K562 (cell line): Measurements from ENCODE around the gene IL1RL1. TPM values are rescaled to one million over a fixed set of nuclear protein-coding genes. Genes with fewer than 3 reads are reported as not detected.

Source experiments
- ATAC-seq: fragments of 200-7000 bp; cut with Tn5 transposase; 3 replicates; pipeline ENCODE4 v1.9.1; 2020; ENCODE audit warnings: moderate library complexity
- BruUV-seq: library from RNA; stranded (reverse); fragments of 400-500 nt; replicated peaks from 2 replicates; lab custom pipeline; 2021; lab: Mats Ljungman, UMichigan
- CTCF ChIA-PET: fragments of 300-600 bp; formaldehyde crosslinking; extraction: SDS; loops from one replicate; lab custom pipeline; 2021; ENCODE audit warnings: low intra/inter-chr PET ratio; lab: Yijun Ruan, JAX
- POLR2A ChIA-PET: fragments of 300-600, 350-650 bp; sonication (Branson Sonifier 250); formaldehyde crosslinking; extraction: SDS; loops from one replicate; lab custom pipeline; 2021; ENCODE audit warnings: antibody characterized with exemption, inconsistent platforms; lab: Yijun Ruan, JAX
- DNase-seq, 4 experiments: peaks; one replicate each; pipeline versions ENCODE4 v3.0.0 to v3.0.0-alpha.2; 2011 to 2018; ENCODE audit warnings: low spot score in 3 of 4, mixed read lengths in 3 of 4; ENCODE audit errors: extremely low read depth in 1 of 4
- FAIRE-seq: peaks from 2 replicates; lab custom pipeline; 2011; peaks lifted over from hg19 to GRCh38; lab: Jason Lieb, UNC
- H2AFZ ChIP-seq: 2 replicates; pipeline ENCODE4 v1.6.0; 2011; ENCODE audit warnings: low read depth, low read length, control low read depth, inconsistent platforms
- H3K27ac ChIP-seq: fragments of 200-600 bp; 3 replicates; pipeline ENCODE4 v1.8.0; 2011; ENCODE audit warnings: low read depth, mild to moderate bottlenecking, control low read depth, inconsistent platforms, low read length, moderate library complexity, mixed read lengths; ENCODE audit errors: extremely low read depth
- H3K27me3 ChIP-seq, 2 experiments: fragments of 300-600 bp in 1 of 2; 2 replicates in 1 of 2; 3 replicates in 1 of 2; pipeline versions ENCODE4 v1.6.0 to v1.8.0; 2011; ENCODE audit warnings: inconsistent platforms in 2 of 2, low read length in 2 of 2, mild to moderate bottlenecking in 1 of 2, mixed read lengths in 1 of 2, moderate library complexity in 1 of 2; ENCODE audit not compliant: control insufficient read depth in 2 of 2, insufficient read depth in 2 of 2
- H3K36me3 ChIP-seq: fragments of 300-600 bp; 3 replicates; pipeline ENCODE4 v1.8.0; 2011; ENCODE audit warnings: mild to moderate bottlenecking, low read length, inconsistent platforms; ENCODE audit not compliant: control insufficient read depth, insufficient read depth
- H3K4me1 ChIP-seq, 2 experiments: fragments of 200-600 bp in 1 of 2; replicated peaks in 1 of 2; 2 replicates in 1 of 2; 3 replicates in 1 of 2; pipeline versions ENCODE4 v1.5.1 to v1.8.0; 2011; ENCODE audit warnings: inconsistent platforms in 2 of 2, low read length in 2 of 2, mild to moderate bottlenecking in 1 of 2, mixed read lengths in 1 of 2, moderate library complexity in 1 of 2; ENCODE audit not compliant: control insufficient read depth in 2 of 2, insufficient read depth in 2 of 2
- H3K4me2 ChIP-seq: 2 replicates; pipeline ENCODE4 v1.6.1; 2011; ENCODE audit warnings: low read length, control low read depth, inconsistent platforms, mixed read lengths; ENCODE audit not compliant: insufficient read depth
- H3K4me3 ChIP-seq: fragments of 200-600 bp; sonication (generic), shearing (Covaris generic); 2 replicates; pipeline ENCODE4 v1.5.1; 2016; ENCODE audit warnings: control low read depth, inconsistent platforms
- H3K79me2 ChIP-seq: fragments of 200-600 bp; 3 replicates; pipeline ENCODE4 v1.8.0; 2011; ENCODE audit warnings: low read length, inconsistent platforms; ENCODE audit not compliant: control insufficient read depth, insufficient read depth
- H3K9ac ChIP-seq, 2 experiments: 2 replicates each; pipeline versions ENCODE4 v1.6.0 to v1.6.1; 2011; ENCODE audit warnings: low read depth in 2 of 2, low read length in 2 of 2, control low read depth in 1 of 2, inconsistent platforms in 1 of 2, mild to moderate bottlenecking in 1 of 2, mixed read lengths in 1 of 2; ENCODE audit not compliant: insufficient read depth in 1 of 2
- H3K9me1 ChIP-seq: one replicate; pipeline ENCODE4 v1.6.0; 2011; ENCODE audit warnings: inconsistent platforms, mild to moderate bottlenecking, low read length, moderate library complexity; ENCODE audit not compliant: control insufficient read depth, insufficient read depth
- H3K9me3 ChIP-seq: replicated peaks from 2 replicates; pipeline ENCODE4 v1.5.1; 2011; ENCODE audit warnings: low read depth, low read length, inconsistent platforms; ENCODE audit not compliant: control insufficient read depth, insufficient read depth
- H4K20me1 ChIP-seq: replicated peaks from 2 replicates; pipeline ENCODE4 v1.6.1; 2011; ENCODE audit warnings: low read length, inconsistent platforms, mixed read lengths; ENCODE audit not compliant: control insufficient read depth, insufficient read depth
- ETV1 ChIP-seq: fragments of 450-650 bp; conservative IDR thresholded peaks from 2 replicates; pipeline ENCODE4 v1.6.1; 2016; ENCODE audit warnings: missing genetic modification characterization, control low read depth, low read depth, missing compliant biosample characterization
- KDM1A ChIP-seq, 2 experiments: fragments of 450-650 bp; IDR thresholded peaks; 2 replicates each; pipeline ENCODE4 v1.6.1; 2016; ENCODE audit warnings: mild to moderate bottlenecking in 2 of 2
- ZKSCAN8 ChIP-seq: fragments of 200-800 bp; sonication (Bioruptor generic); IDR thresholded peaks from 2 replicates; pipeline ENCODE4 v1.6.1; 2016; ENCODE audit warnings: missing genetic modification characterization, missing compliant biosample characterization
- WGBS: fragments of 100-300 bp; shearing (Covaris generic); methylation state at CpG from one replicate; pipeline ENCODE4 v1.1.6; 2016; ENCODE audit warnings: low coverage, mixed read lengths; ENCODE audit not compliant: insufficient coverage; ENCODE audit errors: missing lambda C conversion rate; 5-methylcytosine and 5-hydroxymethylcytosine counted together
- in situ Hi-C: fragments of 300-500 bp; cut with MboI; formaldehyde crosslinking; loops from 4 replicates; pipeline ENCODE4 v1.15.0; 2018; ENCODE audit warnings: inconsistent platforms, mixed read lengths
- intact Hi-C: fragments of 100-400 bp; cut with micrococcal nuclease; formaldehyde crosslinking; loops from 2 replicates; pipeline ENCODE4 v1.14.2; 2022
- polyA plus RNA-seq, 8 experiments: library from polyadenylated mRNA; depleted of rRNA in 4 of 8; stranded (reverse) in 5 of 8; unstranded in 3 of 8; fragments of >200 nt; fragmentation: Nextera tagmentation in 2 of 8; fragmentation: Illumina TruSeq in 1 of 8; extraction: Ambion mirVana in 2 of 8; extraction: Trizol in 1 of 8; gene quantifications; 2 replicates each; pipeline versions ENCODE4 v1.2.1 to v1.2.3, GENCODE V29; 2011 to 2014; ENCODE audit warnings: inconsistent platforms in 1 of 8, missing spikeins in 1 of 8
- total RNA-seq, 7 experiments: library from RNA; depleted of rRNA in 6 of 7; stranded (reverse); fragments of >200 nt in 6 of 7; fragmentation: Illumina TruSeq in 2 of 7; extraction: Trizol in 2 of 7; gene quantifications; 2 replicates each; pipeline versions ENCODE4 v1.2.1 to v1.2.3, GENCODE V29; 2011 to 2021; ENCODE audit warnings: low replicate concordance in 1 of 7
- TF ChIP-seq, protein P1 (sequence below): fragments of 250-450 bp; sonication (Bioruptor Pico); IDR thresholded peaks from 2 replicates; pipeline ENCODE4 v1.4.0; 2020; ENCODE audit warnings: mild to moderate bottlenecking, moderate library complexity

IL1RL1 gene
- total and polyA plus RNA-seq, 9 of the 15 experiments (the other 6 are each of a cell fraction or from before 2014, with no cell fraction given) = 0.06 to 3.3 (median 0.59) TPM

DNA sequence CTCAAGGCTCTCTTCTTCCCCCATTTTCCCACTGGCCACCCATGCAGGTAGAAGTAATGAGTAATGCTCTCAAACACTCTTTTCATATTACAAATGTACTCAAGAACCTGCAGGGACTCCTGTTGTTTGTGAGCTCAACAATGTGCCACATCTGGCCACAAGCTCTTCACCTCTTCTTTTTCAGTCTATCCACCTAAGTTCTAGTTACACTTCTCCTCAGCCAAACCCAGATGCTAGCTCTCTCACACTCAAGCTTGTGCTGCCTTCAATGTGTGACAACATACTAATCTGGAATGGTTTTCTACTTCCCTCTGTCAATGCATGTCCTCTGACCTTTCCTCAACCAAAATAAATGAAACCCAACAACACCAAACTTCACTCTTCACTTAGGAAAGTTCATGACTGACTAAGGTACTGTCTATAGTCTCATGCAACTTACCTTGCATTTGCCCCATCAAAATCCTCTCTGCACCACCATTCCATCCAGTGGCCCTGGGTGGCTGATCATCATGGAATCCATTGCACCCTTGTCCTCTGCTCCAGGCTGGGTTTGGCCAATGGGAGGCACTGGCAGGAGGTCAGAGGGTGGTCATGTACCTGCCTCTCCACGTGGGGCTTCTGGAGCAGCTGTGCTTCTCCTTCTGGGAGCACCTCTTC lies 38.9 kb downstream of the IL1RL1 start:
- H4K20me1 ChIP-seq = no peaks in the 10 kb centered on the region
- ATAC-seq = peak; percentile 50; the same call in 2 of the 3 replicates
- H2AFZ ChIP-seq = peak overlapping the region; percentile 42; the same call in 1 of the 2 replicates
- no peak overlapping the region for H3K9ac ChIP-seq
- no peaks in the 10 kb centered on the region for H3K36me3 ChIP-seq
- no peak for DNase-seq
- intact Hi-C loops = no loop called here
- no peaks in the 10 kb centered on the region; the same call in 1 of the 2 replicates for H3K9me3 ChIP-seq
- no peaks in the 10 kb centered on the region for H3K9me1 ChIP-seq
- FAIRE-seq = peak; percentile 15
- H3K4me1 ChIP-seq = peaks cover 0 to under 1% of the 10 kb centered on the region in 2 experiments; a peak in 1 of 5 replicates
- H3K79me2 ChIP-seq = no peaks in the 10 kb centered on the region
- CTCF ChIA-PET = no interaction called here
- POLR2A ChIA-PET = interaction anchor here (0.6 kb wide), 1 partner anchor 1785 kb away, joined by 3 read pairs; no protein-coding TSS in a partner anchor
- TF ChIP-seq ETV1 (tag) (0 out of 2 replicates have a peak, but pooled peaks have one; percentile 14), ZKSCAN8 (CRISPR knock-in tag) (no peak), KDM1A (IDR thresholded peaks at IDR 0.05) (no peak)
- TF ChIP-seq, protein P1, sequence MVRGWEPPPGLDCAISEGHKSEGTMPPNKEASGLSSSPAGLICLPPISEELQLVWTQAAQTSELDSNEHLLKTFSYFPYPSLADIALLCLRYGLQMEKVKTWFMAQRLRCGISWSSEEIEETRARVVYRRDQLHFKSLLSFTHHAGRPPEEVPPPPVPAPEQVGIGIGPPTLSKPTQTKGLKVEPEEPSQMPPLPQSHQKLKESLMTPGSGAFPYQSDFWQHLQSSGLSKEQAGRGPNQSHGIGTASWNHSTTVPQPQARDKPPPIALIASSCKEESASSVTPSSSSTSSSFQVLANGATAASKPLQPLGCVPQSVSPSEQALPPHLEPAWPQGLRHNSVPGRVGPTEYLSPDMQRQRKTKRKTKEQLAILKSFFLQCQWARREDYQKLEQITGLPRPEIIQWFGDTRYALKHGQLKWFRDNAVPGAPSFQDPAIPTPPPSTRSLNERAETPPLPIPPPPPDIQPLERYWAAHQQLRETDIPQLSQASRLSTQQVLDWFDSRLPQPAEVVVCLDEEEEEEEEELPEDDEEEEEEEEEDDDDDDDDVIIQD = no peak
- TF ChIP-seq, all 486 proteins: peak for 1
- 14% methylated on average over 1 of the region's 1 CpG for WGBS
- H3K4me2 ChIP-seq = no peak overlapping the region
- in situ Hi-C loops = loop anchor here (5.0 to 10.0 kb wide), 2 partner anchors 108 to 335 kb away; no protein-coding TSS in a partner anchor
- H3K27ac ChIP-seq = no peak overlapping the region
- no TSS peak for BruUV-seq
- H3K4me3 ChIP-seq = no peak overlapping the region
- H3K27me3 ChIP-seq = no peaks in the 10 kb centered on the region
